ENCODE measurements around the gene ARMC9.

DNA sequence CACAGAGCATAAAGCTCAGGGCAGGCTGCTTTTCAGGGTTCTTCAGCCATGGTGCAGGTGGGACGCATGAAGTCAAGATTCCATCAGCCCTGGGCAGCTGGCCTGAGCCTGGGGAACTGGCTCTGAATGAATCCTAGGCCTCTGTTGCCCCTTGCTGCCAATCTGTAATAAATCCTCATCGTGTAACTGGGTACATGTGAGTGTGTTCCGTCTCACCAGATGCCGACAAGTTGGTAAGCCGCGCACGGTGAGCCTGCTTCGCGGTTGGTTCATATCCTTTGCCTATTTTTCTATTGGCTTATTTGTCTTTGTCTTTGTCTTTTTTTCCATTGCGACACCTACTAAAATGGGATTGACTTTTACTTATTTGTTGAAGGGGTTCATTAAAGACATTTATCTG is 224.7 kb downstream of the ARMC9 start:
- TF ChIP-seq POLR2AphosphoS5 (IDR thresholded peaks at IDR 0.05), result no peak
- no peak for TF ChIP-seq POLR2A (IDR thresholded peaks at IDR 0.05)
- TF ChIP-seq CTCF (IDR thresholded peaks at IDR 0.05), result no peak
